ENCODE measurements around the gene SUSD5. TPM values are rescaled to one million over a fixed set of nuclear protein-coding genes. Genes with fewer than 3 reads are reported as not detected.

Gene SUSD5
- total RNA-seq, 1 experiment from 2014 or later = 1.2 TPM

- TF ChIP-seq, protein P1, sequence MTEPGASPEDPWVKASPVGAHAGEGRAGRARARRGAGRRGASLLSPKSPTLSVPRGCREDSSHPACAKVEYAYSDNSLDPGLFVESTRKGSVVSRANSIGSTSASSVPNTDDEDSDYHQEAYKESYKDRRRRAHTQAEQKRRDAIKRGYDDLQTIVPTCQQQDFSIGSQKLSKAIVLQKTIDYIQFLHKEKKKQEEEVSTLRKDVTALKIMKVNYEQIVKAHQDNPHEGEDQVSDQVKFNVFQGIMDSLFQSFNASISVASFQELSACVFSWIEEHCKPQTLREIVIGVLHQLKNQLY (CRISPR knock-in tag; IDR thresholded peaks at IDR 0.05) = no peak
- TF ChIP-seq JAZF1 (CRISPR knock-in tag; IDR thresholded peaks at IDR 0.05) (no peak), FOXK1 (CRISPR knock-in tag; IDR thresholded peaks at IDR 0.05) (no peak), NFE2L1 (CRISPR knock-in tag; IDR thresholded peaks at IDR 0.05) (no peak), CBFB (CRISPR knock-in tag; IDR thresholded peaks at IDR 0.05; ENCODE audit: low read depth) (no peak), ZNF281 (CRISPR knock-in tag; IDR thresholded peaks at IDR 0.05) (no peak), ESRRA (CRISPR knock-in tag; IDR thresholded peaks at IDR 0.05; ENCODE audit: borderline replicate concordance) (no peak), PRRX2 (CRISPR knock-in tag; IDR thresholded peaks at IDR 0.05) (no peak), FOXP4 (CRISPR knock-in tag; IDR thresholded peaks at IDR 0.05) (no peak), MYBL2 (CRISPR knock-in tag; IDR thresholded peaks at IDR 0.05) (no peak), SP1 (CRISPR knock-in tag; conservative IDR thresholded peaks at IDR 0.05) (no peak), ZNF138 (CRISPR knock-in tag; conservative IDR thresholded peaks at IDR 0.05) (no peak)
- TF ChIP-seq, protein P2, sequence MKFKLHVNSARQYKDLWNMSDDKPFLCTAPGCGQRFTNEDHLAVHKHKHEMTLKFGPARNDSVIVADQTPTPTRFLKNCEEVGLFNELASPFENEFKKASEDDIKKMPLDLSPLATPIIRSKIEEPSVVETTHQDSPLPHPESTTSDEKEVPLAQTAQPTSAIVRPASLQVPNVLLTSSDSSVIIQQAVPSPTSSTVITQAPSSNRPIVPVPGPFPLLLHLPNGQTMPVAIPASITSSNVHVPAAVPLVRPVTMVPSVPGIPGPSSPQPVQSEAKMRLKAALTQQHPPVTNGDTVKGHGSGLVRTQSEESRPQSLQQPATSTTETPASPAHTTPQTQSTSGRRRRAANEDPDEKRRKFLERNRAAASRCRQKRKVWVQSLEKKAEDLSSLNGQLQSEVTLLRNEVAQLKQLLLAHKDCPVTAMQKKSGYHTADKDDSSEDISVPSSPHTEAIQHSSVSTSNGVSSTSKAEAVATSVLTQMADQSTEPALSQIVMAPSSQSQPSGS (CRISPR knock-in tag; IDR thresholded peaks at IDR 0.05; ENCODE audit: borderline replicate concordance, low read depth) = no peak
Observed at GRCh38 chr3:33166095-33166494, 52.5 kb downstream of the SUSD5 start (continued).

DNA sequence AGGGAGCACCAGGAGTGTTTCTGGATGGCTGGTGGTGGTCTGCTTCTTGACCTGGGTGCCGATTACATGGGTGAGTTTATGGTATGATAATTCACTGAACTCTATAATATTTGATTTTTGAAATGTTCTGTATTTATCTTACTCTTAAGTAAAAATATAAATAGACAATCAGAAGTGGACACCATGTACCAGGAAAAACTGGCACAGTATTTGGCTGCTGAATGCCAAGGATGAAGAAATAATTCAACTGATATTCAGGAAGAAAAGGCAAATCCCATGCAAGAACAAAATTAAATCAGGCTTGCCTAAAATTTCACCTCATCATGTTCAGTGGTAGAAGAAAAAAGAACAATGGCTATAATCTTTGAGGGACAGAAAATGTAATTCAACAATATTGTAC is 53.2 kb downstream of the SUSD5 start:
- Mint-ChIP-seq H3K36me3 (no peaks in the 10 kb centered on the region), H3K27ac (no peak overlapping the region), H3K27me3 (ENCODE audit: low read depth) (no peaks in the 10 kb centered on the region), H3K4me1 (no peaks in the 10 kb centered on the region), H3K9me3 (no peaks in the 10 kb centered on the region), H3K4me3 (no peak overlapping the region)
- ChIA-PET CTCF (no interaction called here), POLR2A (no interaction called here)
- no peak for ATAC-seq
- DNase-seq (ENCODE audit: low spot score) = no peak
- TF ChIP-seq ZNF396 (CRISPR knock-in tag; IDR thresholded peaks at IDR 0.05; ENCODE audit: borderline replicate concordance) (no peak), NR1H2 (CRISPR knock-in tag; IDR thresholded peaks at IDR 0.05) (no peak), E2F1 (CRISPR knock-in tag; IDR thresholded peaks at IDR 0.05) (no peak), ZNF121 (CRISPR knock-in tag; IDR thresholded peaks at IDR 0.05) (no peak), AR (CRISPR knock-in tag; IDR thresholded peaks at IDR 0.05) (no peak), NR2C2 (CRISPR knock-in tag; IDR thresholded peaks at IDR 0.05) (no peak), ZNF317 (CRISPR knock-in tag; IDR thresholded peaks at IDR 0.05; ENCODE audit: borderline replicate concordance, low read depth) (no peak), HMGA2 (CRISPR knock-in tag; IDR thresholded peaks at IDR 0.05) (no peak), TEAD4 (CRISPR knock-in tag; IDR thresholded peaks at IDR 0.05) (no peak)
- TF ChIP-seq, protein P2 (CRISPR knock-in tag; IDR thresholded peaks at IDR 0.05; ENCODE audit: borderline replicate concordance, low read depth) = no peak
- TF ChIP-seq, protein P3, sequence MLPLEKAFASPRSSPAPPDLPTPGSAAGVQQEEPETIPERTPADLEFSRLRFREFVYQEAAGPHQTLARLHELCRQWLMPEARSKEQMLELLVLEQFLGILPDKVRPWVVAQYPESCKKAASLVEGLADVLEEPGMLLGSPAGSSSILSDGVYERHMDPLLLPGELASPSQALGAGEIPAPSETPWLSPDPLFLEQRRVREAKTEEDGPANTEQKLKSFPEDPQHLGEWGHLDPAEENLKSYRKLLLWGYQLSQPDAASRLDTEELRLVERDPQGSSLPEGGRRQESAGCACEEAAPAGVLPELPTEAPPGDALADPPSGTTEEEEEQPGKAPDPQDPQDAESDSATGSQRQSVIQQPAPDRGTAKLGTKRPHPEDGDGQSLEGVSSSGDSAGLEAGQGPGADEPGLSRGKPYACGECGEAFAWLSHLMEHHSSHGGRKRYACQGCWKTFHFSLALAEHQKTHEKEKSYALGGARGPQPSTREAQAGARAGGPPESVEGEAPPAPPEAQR (CRISPR knock-in tag; IDR thresholded peaks at IDR 0.05) = no peak
